ENCODE measurements around the gene STUB1.
A peak's percentile ranks its signal among the peaks of the same experiment; 100 is the strongest.

DNA sequence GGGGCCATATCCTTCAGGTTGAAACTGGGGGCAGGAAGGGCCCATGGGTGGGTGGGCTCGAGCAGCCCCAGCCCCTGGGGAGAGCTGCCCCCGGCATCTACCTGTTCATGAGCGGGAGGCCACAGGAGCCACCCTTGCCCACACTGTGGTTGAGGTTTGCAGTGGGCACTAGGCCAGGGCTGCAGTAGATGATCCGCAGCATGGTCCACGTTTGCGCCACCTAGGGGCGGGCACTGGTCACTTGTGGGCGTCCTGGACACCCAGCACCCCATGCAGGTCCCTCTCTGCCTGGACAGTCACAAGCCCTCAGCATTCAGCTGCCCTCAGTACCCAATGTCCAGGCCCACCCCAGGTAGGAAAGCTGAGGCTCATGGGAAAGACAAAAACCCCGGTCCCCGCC lies 5.8 kb downstream of the STUB1 start:
- TF ChIP-seq, protein P1, sequence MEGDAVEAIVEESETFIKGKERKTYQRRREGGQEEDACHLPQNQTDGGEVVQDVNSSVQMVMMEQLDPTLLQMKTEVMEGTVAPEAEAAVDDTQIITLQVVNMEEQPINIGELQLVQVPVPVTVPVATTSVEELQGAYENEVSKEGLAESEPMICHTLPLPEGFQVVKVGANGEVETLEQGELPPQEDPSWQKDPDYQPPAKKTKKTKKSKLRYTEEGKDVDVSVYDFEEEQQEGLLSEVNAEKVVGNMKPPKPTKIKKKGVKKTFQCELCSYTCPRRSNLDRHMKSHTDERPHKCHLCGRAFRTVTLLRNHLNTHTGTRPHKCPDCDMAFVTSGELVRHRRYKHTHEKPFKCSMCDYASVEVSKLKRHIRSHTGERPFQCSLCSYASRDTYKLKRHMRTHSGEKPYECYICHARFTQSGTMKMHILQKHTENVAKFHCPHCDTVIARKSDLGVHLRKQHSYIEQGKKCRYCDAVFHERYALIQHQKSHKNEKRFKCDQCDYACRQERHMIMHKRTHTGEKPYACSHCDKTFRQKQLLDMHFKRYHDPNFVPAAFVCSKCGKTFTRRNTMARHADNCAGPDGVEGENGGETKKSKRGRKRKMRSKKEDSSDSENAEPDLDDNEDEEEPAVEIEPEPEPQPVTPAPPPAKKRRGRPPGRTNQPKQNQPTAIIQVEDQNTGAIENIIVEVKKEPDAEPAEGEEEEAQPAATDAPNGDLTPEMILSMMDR (IDR thresholded peaks at IDR 0.05; ENCODE audit: insufficient read depth, low read length): peak; percentile 75
- TF ChIP-seq GABPA (IDR thresholded peaks at IDR 0.05; ENCODE audit: low read depth): no peak
- TF ChIP-seq POLR2AphosphoS5 (IDR thresholded peaks at IDR 0.05; ENCODE audit: low read depth): peak; percentile 34; the same call in 1 of the 2 replicates
- TF ChIP-seq, protein P2, sequence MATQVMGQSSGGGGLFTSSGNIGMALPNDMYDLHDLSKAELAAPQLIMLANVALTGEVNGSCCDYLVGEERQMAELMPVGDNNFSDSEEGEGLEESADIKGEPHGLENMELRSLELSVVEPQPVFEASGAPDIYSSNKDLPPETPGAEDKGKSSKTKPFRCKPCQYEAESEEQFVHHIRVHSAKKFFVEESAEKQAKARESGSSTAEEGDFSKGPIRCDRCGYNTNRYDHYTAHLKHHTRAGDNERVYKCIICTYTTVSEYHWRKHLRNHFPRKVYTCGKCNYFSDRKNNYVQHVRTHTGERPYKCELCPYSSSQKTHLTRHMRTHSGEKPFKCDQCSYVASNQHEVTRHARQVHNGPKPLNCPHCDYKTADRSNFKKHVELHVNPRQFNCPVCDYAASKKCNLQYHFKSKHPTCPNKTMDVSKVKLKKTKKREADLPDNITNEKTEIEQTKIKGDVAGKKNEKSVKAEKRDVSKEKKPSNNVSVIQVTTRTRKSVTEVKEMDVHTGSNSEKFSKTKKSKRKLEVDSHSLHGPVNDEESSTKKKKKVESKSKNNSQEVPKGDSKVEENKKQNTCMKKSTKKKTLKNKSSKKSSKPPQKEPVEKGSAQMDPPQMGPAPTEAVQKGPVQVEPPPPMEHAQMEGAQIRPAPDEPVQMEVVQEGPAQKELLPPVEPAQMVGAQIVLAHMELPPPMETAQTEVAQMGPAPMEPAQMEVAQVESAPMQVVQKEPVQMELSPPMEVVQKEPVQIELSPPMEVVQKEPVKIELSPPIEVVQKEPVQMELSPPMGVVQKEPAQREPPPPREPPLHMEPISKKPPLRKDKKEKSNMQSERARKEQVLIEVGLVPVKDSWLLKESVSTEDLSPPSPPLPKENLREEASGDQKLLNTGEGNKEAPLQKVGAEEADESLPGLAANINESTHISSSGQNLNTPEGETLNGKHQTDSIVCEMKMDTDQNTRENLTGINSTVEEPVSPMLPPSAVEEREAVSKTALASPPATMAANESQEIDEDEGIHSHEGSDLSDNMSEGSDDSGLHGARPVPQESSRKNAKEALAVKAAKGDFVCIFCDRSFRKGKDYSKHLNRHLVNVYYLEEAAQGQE (IDR thresholded peaks at IDR 0.05; ENCODE audit: insufficient replicate concordance, low read depth): no peak
